ENCODE measurements around the gene GRIN3B. TPM values are rescaled to one million over a fixed set of nuclear protein-coding genes. Genes with fewer than 3 reads are reported as not detected.
A peak's percentile ranks its signal among the peaks of the same experiment; 100 is the strongest.

The GRIN3B gene
- total and polyA plus RNA-seq, 2 donors (not counting 1 experiment from before 2014, with no cell fraction given) = 0.10 to 0.42 TPM

DNA sequence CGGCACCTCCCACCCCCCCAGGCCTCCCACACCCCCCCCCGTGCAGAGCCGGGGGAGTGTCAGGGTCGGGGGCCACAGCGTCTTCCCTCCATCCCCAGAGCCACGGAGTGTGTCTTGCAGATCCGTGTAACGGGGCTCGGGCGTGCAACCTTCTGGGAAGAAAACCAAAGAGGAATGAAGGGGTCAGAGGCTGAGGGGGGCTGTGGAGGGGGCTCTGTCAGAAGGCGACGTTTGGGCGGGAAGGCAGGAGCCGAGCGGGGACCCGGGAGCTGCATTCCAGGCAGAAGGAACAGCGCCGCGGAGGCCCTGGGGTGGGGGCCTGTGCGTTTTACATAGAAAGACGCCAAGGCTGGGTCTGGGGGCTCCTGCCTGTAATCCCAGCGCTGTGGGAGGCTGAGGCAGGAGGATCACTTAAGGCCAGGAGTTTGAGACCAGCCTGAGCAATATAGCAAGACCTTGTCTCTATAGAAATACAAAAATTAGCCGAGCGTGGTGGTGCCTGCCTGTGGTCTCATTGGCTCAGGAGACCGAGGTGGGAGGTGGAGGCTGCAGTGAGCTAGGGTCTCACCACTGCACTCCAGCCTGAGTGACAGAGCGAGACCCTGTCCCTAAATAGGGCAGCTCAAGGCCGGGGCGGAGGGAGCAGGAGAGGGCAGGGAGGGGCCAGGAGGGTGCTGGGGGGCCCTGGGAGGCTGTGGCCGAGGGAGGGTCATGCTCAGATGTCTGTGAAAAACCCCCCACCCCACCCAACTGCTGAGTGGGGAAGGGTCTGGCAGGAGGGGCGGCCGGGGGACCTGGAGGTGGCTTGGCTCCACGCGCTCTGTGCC, 46.6 kb upstream of the GRIN3B start:
- no peak for TF ChIP-seq EZH2 (IDR thresholded peaks at IDR 0.05; ENCODE audit: borderline replicate concordance, insufficient read depth, low read depth, low read length, poor library complexity, severe bottlenecking)
- TF ChIP-seq, protein P1, sequence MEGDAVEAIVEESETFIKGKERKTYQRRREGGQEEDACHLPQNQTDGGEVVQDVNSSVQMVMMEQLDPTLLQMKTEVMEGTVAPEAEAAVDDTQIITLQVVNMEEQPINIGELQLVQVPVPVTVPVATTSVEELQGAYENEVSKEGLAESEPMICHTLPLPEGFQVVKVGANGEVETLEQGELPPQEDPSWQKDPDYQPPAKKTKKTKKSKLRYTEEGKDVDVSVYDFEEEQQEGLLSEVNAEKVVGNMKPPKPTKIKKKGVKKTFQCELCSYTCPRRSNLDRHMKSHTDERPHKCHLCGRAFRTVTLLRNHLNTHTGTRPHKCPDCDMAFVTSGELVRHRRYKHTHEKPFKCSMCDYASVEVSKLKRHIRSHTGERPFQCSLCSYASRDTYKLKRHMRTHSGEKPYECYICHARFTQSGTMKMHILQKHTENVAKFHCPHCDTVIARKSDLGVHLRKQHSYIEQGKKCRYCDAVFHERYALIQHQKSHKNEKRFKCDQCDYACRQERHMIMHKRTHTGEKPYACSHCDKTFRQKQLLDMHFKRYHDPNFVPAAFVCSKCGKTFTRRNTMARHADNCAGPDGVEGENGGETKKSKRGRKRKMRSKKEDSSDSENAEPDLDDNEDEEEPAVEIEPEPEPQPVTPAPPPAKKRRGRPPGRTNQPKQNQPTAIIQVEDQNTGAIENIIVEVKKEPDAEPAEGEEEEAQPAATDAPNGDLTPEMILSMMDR (IDR thresholded peaks at IDR 0.05) = no peak
- Histone ChIP-seq H2AFZ (ENCODE audit: insufficient read depth, low read depth, low read length, poor library complexity, severe bottlenecking) (no peak overlapping the region), H3K36me3 (replicated peaks in 1 of 2; ENCODE audit: control extremely low read depth in 1 of 2, control insufficient read depth in 1 of 2, extremely low read depth in 1 of 2, insufficient read depth in 2 of 2, low read length in 1 of 2) (peaks cover 0 to 2% of the 10 kb centered on the region in 2 experiments), H3K4me3 (ENCODE audit: control extremely low read depth in 1 of 5, extremely low read depth in 1 of 5, insufficient read depth in 1 of 5, low read depth in 2 of 5, low read length in 4 of 5) (peak overlapping the region in 3 of 5 experiments; percentile 35 to 58 (median 47)), H3K27ac (ENCODE audit: low read length in 2 of 2) (no peak overlapping the region), H4K20me1 (ENCODE audit: control insufficient read depth, insufficient read depth, low read length, poor library complexity, severe bottlenecking) (peaks cover 50% of the 10 kb centered on the region), H3K4me2 (replicated peaks; ENCODE audit: low read depth, low read length, poor library complexity, severe bottlenecking) (peak overlapping the region; percentile 77), H3K27me3 (replicated peaks in 1 of 4; ENCODE audit: control extremely low read depth in 1 of 4, control insufficient read depth in 3 of 4, insufficient read depth in 4 of 4, low read length in 3 of 4) (no peaks in the 10 kb centered on the region), H3K4me1 (ENCODE audit: control insufficient read depth in 2 of 2, insufficient read depth in 2 of 2, low read length in 2 of 2) (peaks cover 32 to 64% of the 10 kb centered on the region in 2 donors), H3K9ac (ENCODE audit: low read length) (peak overlapping the region; percentile 60), H3K79me2 (ENCODE audit: control insufficient read depth, insufficient read depth, low read length) (peaks cover 69% of the 10 kb centered on the region), H3K9me3 (ENCODE audit: control extremely low read depth in 1 of 3, control insufficient read depth in 2 of 3, insufficient read depth in 1 of 3, low read length in 2 of 3) (no peaks in the 10 kb centered on the region)
- intact Hi-C loops (cut with micrococcal nuclease) = no loop called here
- ChIA-PET CTCF (interaction anchor here (0.6 to 1.2 kb wide), 2 partner anchors 30 to 31 kb away, joined by 3 to 4 read pairs; partner anchors contain the start of gene WDR18), POLR2A (interaction anchor here (0.9 kb wide), 1 partner anchor 10 kb away, joined by 3 read pairs; no protein-coding TSS in a partner anchor)
- ATAC-seq (ENCODE audit: low read depth) = no peak
- DNase-seq = no peak
- H3K27me3 Mint-ChIP-seq = no peaks in the 10 kb centered on the region
- H3K27ac Mint-ChIP-seq = peak overlapping the region; percentile 70
- H3K4me3 Mint-ChIP-seq = peak overlapping the region; percentile 70
- WGBS (ENCODE audit: insufficient coverage) = 46% methylated on average over 20 of the region's 33 CpGs
- H3K9me3 Mint-ChIP-seq (ENCODE audit: insufficient read depth) = no peaks in the 10 kb centered on the region
- H3K4me1 Mint-ChIP-seq = peaks cover 40% of the 10 kb centered on the region

DNA sequence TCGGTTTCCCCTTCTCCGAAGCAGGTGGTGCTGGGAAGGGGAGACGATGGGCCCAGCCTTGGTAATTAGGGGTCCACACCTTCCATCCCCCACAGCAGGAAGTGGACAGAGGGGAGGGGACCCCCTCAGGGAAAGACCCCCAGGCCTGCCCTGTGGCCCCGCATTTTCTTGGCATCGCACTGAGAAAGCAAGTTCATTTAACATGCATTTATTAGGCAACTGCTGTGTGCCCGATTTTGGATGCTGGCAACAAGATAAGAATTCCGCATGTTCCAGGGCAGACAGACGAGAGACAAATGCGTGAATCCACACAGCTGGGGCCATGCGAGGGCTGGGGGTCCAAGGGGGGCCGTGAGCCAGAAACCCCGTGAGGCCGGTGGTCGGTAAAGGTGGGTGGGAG, 45.9 kb upstream of the GRIN3B start:
- Histone ChIP-seq H3K9me3 (ENCODE audit: control extremely low read depth in 1 of 3, control insufficient read depth in 2 of 3, insufficient read depth in 1 of 3, low read length in 2 of 3) (no peaks in the 10 kb centered on the region), H3K36me3 (replicated peaks in 1 of 2; ENCODE audit: control extremely low read depth in 1 of 2, control insufficient read depth in 1 of 2, extremely low read depth in 1 of 2, insufficient read depth in 2 of 2, low read length in 1 of 2) (peaks cover 0 to 2% of the 10 kb centered on the region in 2 experiments), H3K4me3 (ENCODE audit: control extremely low read depth in 1 of 5, extremely low read depth in 1 of 5, insufficient read depth in 1 of 5, low read depth in 2 of 5, low read length in 4 of 5) (no peak overlapping the region), H3K79me2 (ENCODE audit: control insufficient read depth, insufficient read depth, low read length) (peaks cover 66% of the 10 kb centered on the region), H3K27me3 (replicated peaks in 1 of 4; ENCODE audit: control extremely low read depth in 1 of 4, control insufficient read depth in 3 of 4, insufficient read depth in 4 of 4, low read length in 3 of 4) (no peaks in the 10 kb centered on the region), H3K27ac (ENCODE audit: low read length in 2 of 2) (peak overlapping the region in 1 of 2 donors; percentile 15), H2AFZ (ENCODE audit: insufficient read depth, low read depth, low read length, poor library complexity, severe bottlenecking) (no peak overlapping the region), H3K4me2 (replicated peaks; ENCODE audit: low read depth, low read length, poor library complexity, severe bottlenecking) (peak overlapping the region; percentile 77), H4K20me1 (ENCODE audit: control insufficient read depth, insufficient read depth, low read length, poor library complexity, severe bottlenecking) (peaks cover 50% of the 10 kb centered on the region), H3K9ac (ENCODE audit: low read length) (no peak overlapping the region), H3K4me1 (ENCODE audit: control insufficient read depth in 2 of 2, insufficient read depth in 2 of 2, low read length in 2 of 2) (peaks cover 26 to 58% of the 10 kb centered on the region in 2 donors)
- TF ChIP-seq, protein P1 (IDR thresholded peaks at IDR 0.05) = no peak
- TF ChIP-seq EZH2 (IDR thresholded peaks at IDR 0.05; ENCODE audit: borderline replicate concordance, insufficient read depth, low read depth, low read length, poor library complexity, severe bottlenecking) = no peak
- no peak for ATAC-seq (ENCODE audit: low read depth)
- Mint-ChIP-seq H3K9me3 (ENCODE audit: insufficient read depth) (no peaks in the 10 kb centered on the region), H3K4me1 (peaks cover 38% of the 10 kb centered on the region), H3K4me3 (peak overlapping the region; percentile 34), H3K27ac (peak overlapping the region; percentile 77), H3K27me3 (no peaks in the 10 kb centered on the region)
- CTCF ChIA-PET = interaction anchor here (0.7 to 1.2 kb wide), 2 partner anchors 27 to 30 kb away, joined by 3 read pairs; partner anchors contain the start of gene WDR18
- 76% methylated on average over 12 of the region's 14 CpGs for WGBS (ENCODE audit: insufficient coverage)
- POLR2A ChIA-PET = interaction anchor here (0.6 to 0.9 kb wide), 2 partner anchors 10 to 26 kb away, joined by 3 read pairs; no protein-coding TSS in a partner anchor
- no peak for DNase-seq
- intact Hi-C loops (cut with micrococcal nuclease) = no loop called here

All from B cell (primary cell).